T-helper 2 cell (primary cell): ENCODE results near the gene PHF21B.
"Not testable (repeated sequence)": the region's sequence is repeated elsewhere in the genome, so short reads cannot be mapped to it uniquely, and the experiment has no call there.

ENCODE experiments used
- DNase-seq, 5 experiments: peaks; one replicate each; pipeline versions ENCODE4 v3.0.0 to v3.0.0-alpha.2; 2012 to 2022

PHF21B gene

GRCh38 chr22:44865193-44866057, 144.4 kb downstream of the PHF21B start:
- DNase-seq, result no peak

GRCh38 chr22:44862981-44863860, 146.6 kb downstream of the PHF21B start:
- DNase-seq, result no peak

- no peak for DNase-seq
Measured at GRCh38 chr22:44862281-44862680, 147.5 kb downstream of the PHF21B start.

GRCh38 chr22:44861245-44861644, 148.6 kb downstream of the PHF21B start:
- no peak for DNase-seq

- DNase-seq, result no peak
Measured at GRCh38 chr22:44860311-44860710, 149.5 kb downstream of the PHF21B start.

GRCh38 chr22:44859641-44860040, 150.2 kb downstream of the PHF21B start:
- no peak for DNase-seq

GRCh38 chr22:44858819-44859218, 151.0 kb downstream of the PHF21B start:
- not testable (repeated sequence) for DNase-seq

GRCh38 chr22:44855855-44856254, 153.9 kb downstream of the PHF21B start:
- DNase-seq, result no peak

GRCh38 chr22:44854641-44855040, 155.2 kb downstream of the PHF21B start:
- DNase-seq, result not testable (repeated sequence)

- DNase-seq, result no peak
Measured at GRCh38 chr22:44850946-44851345, 158.9 kb downstream of the PHF21B start.

- no peak for DNase-seq
Measured at GRCh38 chr22:44848791-44849420, 160.9 kb downstream of the PHF21B start.

- no peak for DNase-seq
Measured at GRCh38 chr22:44848296-44848741, 161.5 kb downstream of the PHF21B start.

- DNase-seq, result no peak
Measured at GRCh38 chr22:44847892-44848291, 161.9 kb downstream of the PHF21B start.

GRCh38 chr22:44847380-44847779, 162.4 kb downstream of the PHF21B start:
- DNase-seq, result no peak

- no peak for DNase-seq
Measured at GRCh38 chr22:44846726-44847275, 163.0 kb downstream of the PHF21B start.

GRCh38 chr22:44845796-44846720, 163.7 kb downstream of the PHF21B start:
- DNase-seq, result no peak

- DNase-seq, result no peak
Measured at GRCh38 chr22:44845191-44845590, 164.6 kb downstream of the PHF21B start.

GRCh38 chr22:44842417-44842816, 167.4 kb downstream of the PHF21B start:
- DNase-seq, result no peak

GRCh38 chr22:44840611-44841322, 169.0 kb downstream of the PHF21B start:
- no peak for DNase-seq

GRCh38 chr22:44839721-44840120, 170.1 kb downstream of the PHF21B start:
- no peak for DNase-seq

GRCh38 chr22:44839061-44839460, 170.7 kb downstream of the PHF21B start:
- DNase-seq, result no peak
